HEK293 (cell line): ENCODE results near the gene ASCC1.

Source experiments
- GLI2 ChIP-seq: fragments of 450-650 bp; formaldehyde crosslinking; IDR thresholded peaks from 2 replicates; pipeline ENCODE4; 2017; ENCODE audit warnings: missing biosample characterization, missing genetic modification characterization, low read depth, borderline replicate concordance
- KLF7 ChIP-seq: fragments of 450-650 bp; formaldehyde crosslinking; IDR thresholded peaks from 2 replicates; pipeline ENCODE4 v1.5.1; 2016; ENCODE audit warnings: missing biosample characterization, missing genetic modification characterization, borderline replicate concordance
- REPIN1 ChIP-seq: fragments of 450-650 bp; formaldehyde crosslinking; IDR thresholded peaks from 2 replicates; pipeline ENCODE4 v1.5.1; 2017; ENCODE audit warnings: missing biosample characterization, missing genetic modification characterization, low read depth
- SCRT2 ChIP-seq: fragments of 450-650 bp; formaldehyde crosslinking; IDR thresholded peaks from 2 replicates; pipeline ENCODE4 v1.5.1; 2016; ENCODE audit warnings: missing biosample characterization, missing genetic modification characterization
- YY1 ChIP-seq: fragments of 450-650 bp; formaldehyde crosslinking; IDR thresholded peaks from 2 replicates; pipeline ENCODE4 v1.5.1; 2018; ENCODE audit warnings: missing biosample characterization, missing genetic modification characterization
- ZEB2 ChIP-seq: fragments of 450-650 bp; formaldehyde crosslinking; IDR thresholded peaks from 2 replicates; pipeline ENCODE4 v1.5.1; 2016; ENCODE audit warnings: missing biosample characterization, missing genetic modification characterization
- ZFP41 ChIP-seq: fragments of 450-650 bp; formaldehyde crosslinking; IDR thresholded peaks from 2 replicates; pipeline ENCODE4 v1.5.1; 2016; ENCODE audit warnings: missing biosample characterization, missing genetic modification characterization, borderline replicate concordance
- ZNF23 ChIP-seq: fragments of 450-650 bp; formaldehyde crosslinking; IDR thresholded peaks from 2 replicates; pipeline ENCODE4 v1.5.1; 2016; ENCODE audit warnings: missing biosample characterization, missing genetic modification characterization, borderline replicate concordance
- ZNF311 ChIP-seq: fragments of 450-650 bp; formaldehyde crosslinking; IDR thresholded peaks from 2 replicates; pipeline ENCODE4 v1.5.1; 2017; ENCODE audit warnings: missing biosample characterization, missing genetic modification characterization, borderline replicate concordance
- ZNF664 ChIP-seq: fragments of 450-650 bp; formaldehyde crosslinking; IDR thresholded peaks from 2 replicates; pipeline ENCODE4 v1.5.1; 2016; ENCODE audit warnings: missing biosample characterization, missing genetic modification characterization
- TF ChIP-seq, protein P1 (sequence below): fragments of 450-650 bp; formaldehyde crosslinking; IDR thresholded peaks from 2 replicates; pipeline ENCODE4 v1.5.1; 2016; ENCODE audit warnings: missing biosample characterization, missing genetic modification characterization
- TF ChIP-seq, protein P2 (sequence below): fragments of 450-650 bp; formaldehyde crosslinking; IDR thresholded peaks from 2 replicates; pipeline ENCODE4 v1.5.1; 2017; ENCODE audit warnings: missing biosample characterization, missing genetic modification characterization

- TF ChIP-seq, protein P1, sequence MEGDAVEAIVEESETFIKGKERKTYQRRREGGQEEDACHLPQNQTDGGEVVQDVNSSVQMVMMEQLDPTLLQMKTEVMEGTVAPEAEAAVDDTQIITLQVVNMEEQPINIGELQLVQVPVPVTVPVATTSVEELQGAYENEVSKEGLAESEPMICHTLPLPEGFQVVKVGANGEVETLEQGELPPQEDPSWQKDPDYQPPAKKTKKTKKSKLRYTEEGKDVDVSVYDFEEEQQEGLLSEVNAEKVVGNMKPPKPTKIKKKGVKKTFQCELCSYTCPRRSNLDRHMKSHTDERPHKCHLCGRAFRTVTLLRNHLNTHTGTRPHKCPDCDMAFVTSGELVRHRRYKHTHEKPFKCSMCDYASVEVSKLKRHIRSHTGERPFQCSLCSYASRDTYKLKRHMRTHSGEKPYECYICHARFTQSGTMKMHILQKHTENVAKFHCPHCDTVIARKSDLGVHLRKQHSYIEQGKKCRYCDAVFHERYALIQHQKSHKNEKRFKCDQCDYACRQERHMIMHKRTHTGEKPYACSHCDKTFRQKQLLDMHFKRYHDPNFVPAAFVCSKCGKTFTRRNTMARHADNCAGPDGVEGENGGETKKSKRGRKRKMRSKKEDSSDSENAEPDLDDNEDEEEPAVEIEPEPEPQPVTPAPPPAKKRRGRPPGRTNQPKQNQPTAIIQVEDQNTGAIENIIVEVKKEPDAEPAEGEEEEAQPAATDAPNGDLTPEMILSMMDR (tag by site-specific recombination) = no peak
- TF ChIP-seq KLF7 (tag by site-specific recombination) (no peak), ZFP41 (tag by site-specific recombination) (no peak), REPIN1 (tag by site-specific recombination) (no peak), ZNF311 (tag by site-specific recombination) (no peak), GLI2 (tag by site-specific recombination) (no peak), ZNF23 (no peak), SCRT2 (tag by site-specific recombination) (no peak), ZEB2 (tag by site-specific recombination) (no peak), YY1 (tag by site-specific recombination) (no peak), ZNF664 (tag by site-specific recombination) (no peak)
- TF ChIP-seq, protein P2, sequence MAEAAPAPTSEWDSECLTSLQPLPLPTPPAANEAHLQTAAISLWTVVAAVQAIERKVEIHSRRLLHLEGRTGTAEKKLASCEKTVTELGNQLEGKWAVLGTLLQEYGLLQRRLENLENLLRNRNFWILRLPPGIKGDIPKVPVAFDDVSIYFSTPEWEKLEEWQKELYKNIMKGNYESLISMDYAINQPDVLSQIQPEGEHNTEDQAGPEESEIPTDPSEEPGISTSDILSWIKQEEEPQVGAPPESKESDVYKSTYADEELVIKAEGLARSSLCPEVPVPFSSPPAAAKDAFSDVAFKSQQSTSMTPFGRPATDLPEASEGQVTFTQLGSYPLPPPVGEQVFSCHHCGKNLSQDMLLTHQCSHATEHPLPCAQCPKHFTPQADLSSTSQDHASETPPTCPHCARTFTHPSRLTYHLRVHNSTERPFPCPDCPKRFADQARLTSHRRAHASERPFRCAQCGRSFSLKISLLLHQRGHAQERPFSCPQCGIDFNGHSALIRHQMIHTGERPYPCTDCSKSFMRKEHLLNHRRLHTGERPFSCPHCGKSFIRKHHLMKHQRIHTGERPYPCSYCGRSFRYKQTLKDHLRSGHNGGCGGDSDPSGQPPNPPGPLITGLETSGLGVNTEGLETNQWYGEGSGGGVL = no peak
Measured at GRCh38 chr10:72261784-72262404, 45.8 kb upstream of the ASCC1 start.
